HG03175 (cell line): ENCODE measurements around the gene YKT6.

Experiments used
- ATAC-seq: cut with Tn5 transposase; IDR thresholded peaks from one replicate; pipeline ENCODE4 v1.9.1; 2021; ENCODE audit warnings: mild to moderate bottlenecking, moderate library complexity; ENCODE audit not compliant: unreplicated experiment

The YKT6 gene

GRCh38 chr7:44257618-44258422 is 57.0 kb downstream of the YKT6 start:
- peak; percentile 93 for ATAC-seq

DNA sequence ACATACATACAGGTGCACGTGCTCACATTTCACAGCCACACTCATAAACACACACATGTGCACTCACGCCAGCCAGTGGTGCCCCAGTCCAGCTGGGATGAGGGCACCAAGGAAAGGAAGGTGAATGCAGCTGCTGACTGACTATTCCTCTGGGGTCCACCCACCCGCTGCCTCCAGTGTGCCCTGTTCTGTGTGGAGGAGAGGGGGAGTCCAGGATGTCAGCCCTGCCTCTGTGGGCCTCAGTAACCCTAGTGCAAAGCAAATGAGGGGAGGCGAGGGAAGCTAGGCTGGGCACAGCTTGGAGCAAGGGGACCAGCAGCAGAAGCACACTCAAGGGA is 57.6 kb downstream of the YKT6 start:
- ATAC-seq = no peak

- ATAC-seq = no peak
These were observed 58.2 kb downstream of the YKT6 start for GRCh38 chr7:44258865-44259546.

- no peak for ATAC-seq
These were observed 59.0 kb downstream of the YKT6 start for GRCh38 chr7:44259547-44260457.

DNA sequence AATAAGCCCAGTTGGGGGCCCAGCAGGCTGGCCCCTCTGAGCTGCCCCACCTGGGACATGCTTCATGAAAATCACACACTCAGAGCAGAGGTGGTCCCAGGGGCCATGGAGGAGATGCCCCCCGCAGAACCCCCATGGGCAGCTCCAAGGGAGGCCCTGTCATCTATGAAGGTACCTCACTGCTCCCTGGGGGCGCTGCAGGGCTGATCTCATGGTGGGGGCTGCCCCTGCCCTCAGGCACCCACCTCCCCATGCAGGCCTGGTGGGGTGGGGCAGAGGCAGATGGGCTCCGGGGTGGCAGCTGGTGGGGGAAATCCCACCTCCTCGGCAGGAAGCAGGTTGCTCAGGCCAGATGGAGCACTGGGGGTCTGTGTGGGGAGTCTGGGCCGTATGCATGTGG is 60.5 kb downstream of the YKT6 start:
- no peak for ATAC-seq

GRCh38 chr7:44262031-44262430 is 61.3 kb downstream of the YKT6 start:
- no peak for ATAC-seq

GRCh38 chr7:44263326-44264082 is 62.7 kb downstream of the YKT6 start:
- ATAC-seq = no peak
